GM18858 (cell line): ENCODE measurements around the gene TUBB3.
"Not testable (repeated sequence)": the region's sequence is repeated elsewhere in the genome, so short reads cannot be mapped to it uniquely, and the experiment has no call there.

Source experiments
- ATAC-seq: cut with Tn5 transposase; IDR thresholded peaks from one replicate; pipeline ENCODE4 v1.9.1; 2021; ENCODE audit not compliant: unreplicated experiment

The TUBB3 gene

DNA sequence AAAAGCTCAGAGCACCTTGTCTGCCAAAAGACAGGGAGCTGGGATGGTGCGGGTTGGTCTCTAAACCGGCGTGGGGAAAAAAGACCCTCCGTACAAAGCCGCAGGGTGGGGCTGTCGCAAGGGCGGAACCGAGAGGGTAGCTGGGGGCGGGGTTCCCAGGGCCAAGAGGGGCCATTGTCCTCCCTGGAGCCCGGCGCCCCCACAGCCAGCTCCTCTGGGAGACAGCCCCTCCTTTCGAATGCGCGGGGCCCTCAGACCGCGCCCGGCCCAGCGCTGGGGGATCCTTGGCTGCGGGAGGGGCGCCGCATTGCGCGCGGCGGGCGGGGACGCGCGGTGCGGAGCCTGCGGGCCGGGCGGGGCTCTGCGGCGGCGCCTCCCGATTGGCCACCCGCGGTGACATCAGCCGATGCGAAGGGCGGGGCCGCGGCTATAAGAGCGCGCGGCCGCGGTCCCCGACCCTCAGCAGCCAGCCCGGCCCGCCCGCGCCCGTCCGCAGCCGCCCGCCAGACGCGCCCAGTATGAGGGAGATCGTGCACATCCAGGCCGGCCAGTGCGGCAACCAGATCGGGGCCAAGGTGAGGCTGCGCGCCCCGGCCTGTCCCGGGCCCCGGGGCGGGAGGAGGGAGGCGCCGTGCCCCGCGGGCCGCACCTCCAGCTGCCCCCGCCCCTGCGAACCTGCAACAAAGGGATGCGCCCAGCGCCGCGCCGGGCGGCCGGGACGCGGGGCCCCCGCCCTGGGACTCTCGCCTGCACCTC, at the start of gene TUBB3:
TUBB3 (plus strand) TSS at position 459 of the 756 bp plus-strand sequence; CDS start at position 519, 60 bp downstream.
- no peak for ATAC-seq

DNA sequence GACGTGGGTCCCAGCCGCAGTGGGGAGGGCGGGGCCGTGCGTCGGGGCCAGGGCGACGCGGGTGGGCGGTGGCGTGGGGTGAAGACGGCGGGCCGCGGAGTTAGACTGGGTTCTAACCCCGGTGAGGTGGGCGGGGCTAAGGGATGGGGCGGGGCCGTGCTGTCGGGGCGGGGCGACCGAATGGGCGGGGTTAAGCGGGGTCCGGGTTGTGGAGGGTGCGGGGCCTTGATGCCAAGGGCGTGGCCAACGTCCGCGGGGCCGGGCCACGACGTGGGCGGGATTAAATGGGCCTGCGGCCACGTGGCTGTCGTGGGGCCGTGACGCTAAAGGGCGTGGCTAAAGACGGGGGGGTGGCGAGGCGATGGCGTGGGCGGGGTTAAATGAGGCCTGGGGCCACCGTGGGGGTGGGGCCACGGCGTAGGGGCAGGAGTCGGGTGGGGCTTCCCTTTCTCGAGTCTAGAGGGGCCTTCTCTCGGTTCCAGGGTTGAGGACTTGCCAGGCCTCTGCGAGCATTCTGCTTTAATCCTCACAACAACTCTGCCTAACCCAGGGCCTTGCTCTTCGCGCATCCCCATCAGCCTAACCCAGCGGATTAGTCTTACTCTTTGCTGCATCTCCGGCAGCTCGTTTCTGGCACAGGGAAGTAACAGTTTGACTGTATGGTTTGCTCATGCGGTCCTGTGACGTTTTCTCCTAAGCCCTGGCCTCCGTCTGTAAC, 49.0 kb upstream of the TUBB3 start:
- peak; percentile 40 for ATAC-seq

DNA sequence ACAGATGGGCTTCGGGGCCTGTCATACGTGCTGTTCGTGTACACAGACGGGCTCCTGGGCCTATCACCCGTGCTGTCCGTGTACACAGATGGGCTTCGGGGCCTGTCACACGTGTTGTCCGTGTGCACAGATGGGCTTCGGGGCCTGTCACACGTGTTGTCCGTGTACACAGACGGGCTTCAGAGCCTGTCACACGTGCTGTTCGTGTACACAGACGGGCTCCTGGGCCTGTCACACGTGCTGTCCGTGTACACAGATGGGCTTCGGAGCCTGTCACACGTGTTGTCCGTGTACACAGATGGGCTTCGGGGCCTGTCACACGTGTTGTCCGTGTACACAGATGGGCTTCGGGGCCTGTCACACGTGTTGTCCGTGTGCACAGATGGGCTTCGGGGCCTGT, 44.0 kb upstream of the TUBB3 start:
- not testable (repeated sequence) for ATAC-seq

DNA sequence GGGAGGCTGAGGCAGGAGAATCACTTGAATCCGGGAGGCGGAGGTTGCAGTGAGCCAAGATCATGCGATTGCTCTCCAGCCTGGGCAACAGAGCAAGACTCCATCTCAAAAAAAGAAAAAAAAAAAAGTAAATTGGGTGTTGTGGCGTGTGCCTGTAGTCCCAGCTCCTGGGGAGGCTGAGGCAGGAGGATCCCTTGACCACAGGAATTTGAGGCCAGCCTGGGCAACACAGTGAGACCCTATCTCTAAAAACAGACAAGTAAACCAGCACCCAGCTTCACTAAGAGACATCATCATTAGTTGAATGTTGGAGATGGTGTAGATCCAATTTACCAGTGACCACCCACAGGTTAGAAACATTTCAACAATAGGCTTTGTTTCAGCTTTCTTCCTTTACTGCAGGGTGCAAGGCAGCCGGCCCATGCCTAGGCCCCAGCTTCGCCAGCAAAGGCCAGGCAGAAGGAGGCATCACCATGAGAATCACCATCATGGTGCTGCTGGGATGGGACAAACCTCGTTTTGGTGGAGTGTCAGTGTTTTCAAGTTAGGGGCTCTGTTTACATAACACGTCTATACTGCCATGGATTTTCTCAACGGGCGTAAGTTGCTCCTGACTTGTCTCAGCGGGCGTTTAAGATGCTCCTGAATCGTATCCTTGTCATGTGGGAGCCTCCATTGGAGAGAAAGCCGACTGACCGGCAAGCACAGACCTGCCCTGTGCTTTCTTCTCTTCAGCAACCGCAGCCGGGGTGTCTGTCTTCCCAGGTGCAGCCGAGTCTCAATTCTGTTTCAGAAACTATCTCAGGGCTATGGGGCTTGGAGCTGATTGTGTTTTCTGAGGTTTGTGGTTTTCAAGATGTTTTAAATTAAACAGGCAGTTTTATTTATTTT, 42.4 kb upstream of the TUBB3 start:
- ATAC-seq: no peak

DNA sequence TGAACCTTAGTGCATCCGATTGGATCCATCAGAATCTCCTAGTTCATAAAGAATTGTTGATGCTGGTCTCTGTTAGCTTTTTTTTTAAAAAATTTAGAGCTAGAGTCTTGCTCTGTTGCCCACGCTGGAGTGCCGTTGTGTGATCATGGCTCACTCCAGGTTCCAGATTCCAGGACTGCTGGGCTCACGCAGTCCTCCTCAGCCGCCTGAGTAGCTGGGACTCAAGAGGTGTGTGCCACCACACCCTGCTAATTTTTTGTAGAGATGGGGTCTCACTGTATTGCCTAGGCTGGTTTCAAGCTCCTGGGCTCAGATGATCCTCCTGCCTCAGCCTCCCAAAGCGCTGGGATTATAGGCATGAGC, 41.8 kb upstream of the TUBB3 start:
- ATAC-seq: no peak

DNA sequence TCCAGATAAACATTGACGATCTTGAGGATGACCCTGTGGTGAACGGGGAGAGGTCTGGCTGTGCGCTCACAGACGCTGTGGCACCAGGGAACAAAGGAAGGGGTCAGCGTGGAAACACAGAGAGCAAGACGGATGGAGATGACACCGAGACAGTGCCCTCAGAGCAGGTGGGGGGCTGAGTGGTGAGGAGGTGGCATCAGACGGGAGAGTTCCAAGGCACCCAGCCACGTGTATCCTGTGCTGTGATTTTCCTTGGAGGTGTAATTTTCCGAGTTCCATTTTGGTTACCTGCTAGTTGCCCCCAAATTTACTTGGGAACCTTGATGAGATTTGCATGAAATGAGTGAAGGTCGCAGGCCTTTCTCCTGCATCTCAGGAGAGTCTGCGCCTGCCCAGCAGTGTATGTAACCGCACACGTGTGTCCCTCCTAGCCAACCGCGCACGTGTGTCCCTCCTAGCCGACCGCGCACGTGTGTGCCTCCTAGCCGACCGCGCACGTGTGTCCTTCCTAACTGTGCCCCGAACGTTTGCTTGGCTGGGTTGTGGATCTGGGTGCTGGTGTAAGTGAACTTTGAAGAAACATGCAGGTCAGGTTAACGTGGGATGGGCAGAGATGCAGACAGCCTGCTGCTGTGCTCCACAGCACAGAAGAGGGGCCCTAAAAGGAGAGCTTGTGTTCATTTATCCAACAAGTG, 39.6 kb upstream of the TUBB3 start:
- ATAC-seq: no peak

DNA sequence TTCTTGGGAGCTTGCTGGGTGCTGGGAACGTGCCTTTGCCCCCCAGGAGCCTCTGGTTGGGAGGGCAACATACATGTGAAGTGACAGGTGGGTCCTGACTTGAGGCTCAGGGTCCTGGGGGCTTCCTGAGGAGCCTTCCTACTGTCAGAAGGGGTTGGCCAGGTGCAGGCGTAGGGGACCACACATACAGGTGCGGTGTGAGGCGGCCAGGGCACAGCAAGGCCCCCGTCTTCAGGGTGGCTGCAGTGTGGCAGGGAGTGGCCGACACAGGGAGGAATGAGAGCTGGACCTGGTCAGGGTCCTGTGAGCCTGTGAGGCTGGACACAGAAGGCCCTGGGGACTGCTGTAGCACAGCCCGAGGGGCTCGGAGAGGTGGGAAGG, 39.1 kb upstream of the TUBB3 start:
- no peak for ATAC-seq

DNA sequence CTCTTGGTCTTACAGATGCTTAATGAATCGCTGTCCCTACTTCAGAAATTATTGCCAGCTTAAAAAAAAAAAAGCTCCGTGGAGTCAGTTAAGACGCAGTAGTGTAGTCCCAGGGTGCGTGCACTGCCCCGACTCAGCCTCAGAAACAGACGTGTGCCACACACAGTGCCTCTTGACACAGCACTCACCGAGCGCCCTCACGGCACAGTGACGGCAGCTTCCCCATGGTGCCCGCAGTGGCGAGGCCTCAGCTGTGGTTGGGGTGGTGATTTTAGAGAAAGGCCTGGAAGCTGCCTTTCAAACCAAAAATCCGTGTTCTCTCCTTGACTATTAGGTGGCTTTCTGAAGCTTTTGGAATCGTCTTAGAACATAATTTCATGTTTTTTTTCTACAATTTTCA, 35.9 kb upstream of the TUBB3 start:
- ATAC-seq: no peak

DNA sequence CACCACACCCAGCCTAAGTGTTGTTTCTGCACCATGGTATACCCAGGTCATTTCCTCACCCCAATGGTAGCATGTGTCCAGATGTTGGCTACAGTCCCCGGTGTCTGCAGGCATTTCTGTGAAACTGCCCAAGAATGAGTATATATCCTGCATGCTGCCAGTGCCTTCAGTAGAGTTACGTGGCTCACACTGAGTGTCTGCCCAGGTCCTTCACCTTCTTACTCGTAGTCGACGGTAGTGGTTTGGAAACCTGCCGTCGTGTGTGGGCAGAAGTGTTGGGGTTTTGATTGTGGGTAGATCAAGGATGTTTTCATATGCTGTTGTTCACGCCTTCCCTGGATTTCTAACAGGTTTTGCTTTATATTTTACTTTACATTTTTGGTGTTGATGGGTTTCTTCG, 32.9 kb upstream of the TUBB3 start:
- ATAC-seq: no peak

DNA sequence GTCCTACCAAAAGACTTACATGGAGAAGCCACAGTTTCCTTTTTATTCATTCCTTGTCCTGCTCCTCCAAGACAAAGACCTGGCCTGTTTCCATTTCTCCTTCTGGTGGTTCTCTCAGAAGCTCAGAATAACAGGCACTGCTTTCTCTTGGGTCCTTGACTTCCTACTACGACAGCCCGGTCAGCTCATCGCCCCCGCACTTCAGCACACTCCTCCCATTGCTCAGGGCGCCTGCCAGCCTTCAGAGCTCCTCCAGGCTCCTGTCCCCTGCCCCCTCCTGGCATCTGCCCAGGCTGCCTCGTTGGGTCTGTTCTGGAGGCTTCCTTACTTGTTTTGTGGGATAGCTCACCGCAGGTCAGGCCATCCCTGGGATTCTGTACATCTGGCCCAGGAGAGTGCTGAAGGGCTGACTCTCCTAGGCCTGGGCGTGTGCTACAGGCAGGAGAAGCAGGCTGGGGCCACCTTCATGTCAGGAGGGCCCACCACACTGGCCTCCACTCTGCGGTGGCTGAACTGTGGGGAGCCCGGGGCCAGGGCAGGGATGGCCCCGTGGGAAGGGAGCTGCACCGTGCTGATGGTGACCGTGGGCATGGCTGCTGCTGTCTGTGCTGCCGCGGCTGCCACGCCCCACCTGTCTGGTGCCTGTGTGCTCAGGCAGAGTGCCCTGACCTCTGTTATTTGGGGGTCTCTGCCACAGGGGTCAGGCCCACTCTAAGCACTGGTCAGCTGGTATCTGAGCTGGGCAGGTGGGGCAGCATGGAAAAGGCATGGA, 32.1 kb upstream of the TUBB3 start:
- ATAC-seq: no peak

DNA sequence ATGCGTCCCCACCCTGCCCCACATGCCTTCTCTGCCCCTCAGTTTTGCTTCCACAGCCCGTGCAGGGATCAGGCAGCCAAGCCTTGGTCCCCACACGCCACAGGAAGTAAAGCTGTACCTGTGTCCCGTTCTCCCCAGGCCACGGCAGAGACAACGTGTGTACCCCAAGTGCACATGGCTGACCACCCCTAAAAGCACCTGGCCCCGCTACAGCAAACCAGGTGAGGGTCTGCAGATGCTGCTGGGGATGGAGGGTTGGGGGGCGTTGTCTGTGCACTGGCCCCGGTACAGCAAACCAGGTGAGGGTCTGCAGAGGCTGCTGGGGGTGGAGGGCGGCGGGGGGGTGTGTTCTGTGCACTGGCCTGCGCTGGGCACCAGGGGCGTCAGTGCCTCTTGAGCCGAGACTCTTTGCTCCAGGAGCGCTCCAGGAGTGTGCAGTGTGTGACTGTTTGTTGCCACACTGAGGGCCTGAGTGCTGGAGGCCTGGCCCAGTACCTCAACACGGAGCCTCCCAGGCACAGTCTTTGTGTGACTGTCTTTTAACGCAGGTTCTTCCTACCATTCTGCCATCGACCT, 31.0 kb upstream of the TUBB3 start:
- no peak for ATAC-seq

DNA sequence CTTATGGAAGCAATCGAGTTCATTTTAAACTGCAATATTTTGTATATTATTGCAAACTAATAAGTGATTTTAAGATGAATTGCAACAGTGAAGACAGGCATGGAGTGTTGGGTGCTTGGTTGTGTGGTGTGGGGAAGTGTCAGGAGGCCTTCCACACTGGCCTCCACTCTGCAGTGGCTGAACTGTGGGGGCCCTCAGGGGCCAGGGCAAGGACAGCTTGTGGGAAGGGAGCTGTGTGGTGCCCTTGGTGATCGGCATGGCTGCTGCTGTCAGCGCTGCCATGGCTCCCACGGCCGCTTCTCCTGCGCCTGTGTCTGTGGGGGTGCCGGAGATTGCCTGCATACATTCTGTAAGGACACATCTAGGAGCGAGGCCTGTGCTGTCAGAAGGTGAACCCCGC, 30.5 kb upstream of the TUBB3 start:
- no peak for ATAC-seq

DNA sequence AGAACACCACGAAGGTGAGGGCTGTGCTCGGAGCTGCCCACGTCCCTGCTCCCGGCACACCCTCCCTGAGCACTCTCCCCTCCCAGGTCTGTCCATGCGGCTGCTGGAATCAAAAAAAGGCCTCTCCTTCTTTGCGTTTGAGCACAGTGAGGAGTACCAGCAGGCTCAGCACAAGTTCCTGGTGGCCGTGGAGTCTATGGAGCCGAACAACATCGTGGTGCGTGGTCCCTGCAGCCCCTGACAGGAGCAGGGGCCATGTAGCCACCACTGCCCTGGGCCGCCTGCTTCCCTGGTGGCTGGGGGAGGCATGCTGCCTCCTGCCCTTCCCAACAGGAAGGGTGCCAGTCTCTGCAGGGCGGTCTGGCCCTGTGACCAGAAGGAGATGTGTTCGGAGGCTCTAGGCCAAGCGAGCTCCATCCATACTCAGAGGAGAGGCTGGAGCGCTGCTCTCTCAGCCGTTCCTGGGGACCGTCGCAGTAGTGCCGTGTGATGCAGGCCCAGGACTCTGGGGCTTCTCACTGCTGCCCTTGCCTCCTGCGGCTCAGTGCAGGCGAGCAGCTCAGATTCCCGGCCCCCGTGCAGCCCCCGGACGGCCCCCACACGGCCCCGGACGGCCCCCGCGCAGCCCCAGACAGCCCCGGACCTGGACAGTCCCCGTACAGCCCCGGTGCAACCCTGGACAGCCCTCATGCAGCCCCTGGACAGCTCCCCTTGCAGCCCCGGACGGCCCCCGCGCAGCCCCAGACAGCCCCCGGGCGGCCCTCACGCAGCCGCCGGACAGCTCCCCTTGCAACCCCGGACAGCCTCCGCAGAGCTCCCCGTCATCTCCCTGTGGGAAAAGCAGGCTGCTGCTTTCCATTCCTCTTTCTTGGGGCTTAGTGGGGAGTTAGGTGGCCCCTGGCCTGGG, 29.2 kb upstream of the TUBB3 start:
- ATAC-seq: no peak

DNA sequence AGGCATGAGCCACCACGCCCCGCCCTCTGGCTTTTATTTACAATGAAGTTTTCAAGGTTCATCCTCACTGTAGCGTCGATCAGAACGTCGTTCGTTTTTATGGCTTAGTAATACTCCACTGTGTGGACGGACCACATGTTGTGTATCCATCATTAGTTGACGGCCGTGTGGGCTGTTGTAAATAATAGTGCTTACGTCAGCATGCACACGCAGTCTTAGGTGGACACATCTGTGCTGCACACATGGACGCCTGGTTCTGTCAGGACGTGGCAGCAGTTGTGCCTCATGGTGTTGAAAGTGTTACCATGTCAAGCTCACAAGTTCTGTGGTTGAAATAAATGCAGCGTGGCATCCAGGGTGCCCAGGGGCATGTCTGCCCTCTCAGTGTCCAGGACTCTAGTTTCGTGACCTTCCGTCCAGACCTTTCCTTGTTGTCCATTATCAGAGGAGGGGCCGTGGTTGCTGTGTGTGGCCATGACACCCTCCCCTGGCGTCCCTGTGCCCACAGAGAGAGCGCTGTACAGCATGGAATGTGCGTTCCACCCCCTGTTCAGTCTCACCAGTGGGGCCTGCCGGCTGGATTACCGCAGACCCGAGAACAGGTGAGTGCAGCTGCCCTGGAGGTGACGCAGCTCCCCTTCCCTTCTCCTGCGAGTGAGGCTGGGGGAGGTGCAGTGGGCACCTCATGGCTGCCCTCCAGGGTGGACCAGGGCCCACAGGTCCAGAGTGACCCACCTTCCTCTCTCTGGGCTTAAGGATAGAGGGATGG, 27.5 kb upstream of the TUBB3 start:
- no peak for ATAC-seq

DNA sequence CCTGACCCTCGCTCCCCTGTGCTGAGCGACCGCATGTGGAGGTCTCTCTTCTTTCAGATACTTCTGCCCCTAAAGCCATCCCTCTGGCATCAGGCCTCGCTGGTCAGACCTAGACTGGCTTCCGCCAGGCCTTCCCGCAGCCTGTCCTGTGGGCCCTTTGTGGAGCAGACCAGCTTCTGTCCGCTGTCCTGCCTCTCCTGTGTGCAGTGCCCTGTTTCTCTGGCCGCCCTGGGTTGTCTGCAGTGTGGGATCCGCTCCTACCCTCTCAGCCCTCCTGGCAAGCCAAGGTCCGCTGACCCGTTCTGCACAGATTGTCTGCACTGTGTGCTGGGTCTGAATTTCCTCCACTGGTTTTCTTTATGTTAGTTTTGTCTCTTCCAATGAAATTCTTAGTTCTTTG, 25.9 kb upstream of the TUBB3 start:
- ATAC-seq: no peak

DNA sequence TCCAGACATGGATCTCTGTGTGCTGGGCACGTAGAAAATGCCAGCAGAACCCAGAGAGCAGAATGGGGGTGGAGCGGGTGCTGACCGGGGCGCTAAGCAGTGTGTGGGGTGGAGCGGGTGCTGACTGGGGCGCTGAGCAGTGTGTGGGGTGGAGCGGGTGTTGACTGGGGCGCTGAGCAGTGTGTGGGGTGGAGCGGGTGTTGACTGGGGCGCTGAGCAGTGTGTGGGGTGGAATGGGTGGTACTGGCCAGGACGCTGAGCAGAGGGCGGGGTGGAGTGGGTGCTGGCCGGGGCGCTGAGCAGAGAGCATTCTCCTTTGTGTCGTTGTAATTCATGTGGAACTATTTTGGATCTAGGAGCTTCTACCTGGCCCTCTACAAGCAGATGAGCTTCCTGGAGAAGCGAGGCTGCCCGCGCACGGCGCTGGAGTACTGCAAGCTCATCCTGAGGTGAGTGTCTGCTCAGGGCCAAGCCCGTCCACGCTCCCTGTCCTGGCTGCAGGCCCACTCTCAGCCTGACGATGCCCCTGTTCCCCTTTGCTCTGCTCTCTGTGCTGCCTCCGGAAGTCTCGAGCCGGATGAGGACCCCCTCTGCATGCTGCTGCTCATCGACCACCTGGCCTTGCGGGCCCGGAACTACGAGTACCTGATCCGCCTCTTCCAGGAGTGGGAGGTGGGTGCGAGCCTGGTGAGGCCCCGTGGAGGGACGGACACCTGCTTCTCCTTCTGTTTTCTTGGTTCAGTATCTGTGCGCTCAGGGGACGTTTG, 24.8 kb upstream of the TUBB3 start:
- ATAC-seq: no peak

DNA sequence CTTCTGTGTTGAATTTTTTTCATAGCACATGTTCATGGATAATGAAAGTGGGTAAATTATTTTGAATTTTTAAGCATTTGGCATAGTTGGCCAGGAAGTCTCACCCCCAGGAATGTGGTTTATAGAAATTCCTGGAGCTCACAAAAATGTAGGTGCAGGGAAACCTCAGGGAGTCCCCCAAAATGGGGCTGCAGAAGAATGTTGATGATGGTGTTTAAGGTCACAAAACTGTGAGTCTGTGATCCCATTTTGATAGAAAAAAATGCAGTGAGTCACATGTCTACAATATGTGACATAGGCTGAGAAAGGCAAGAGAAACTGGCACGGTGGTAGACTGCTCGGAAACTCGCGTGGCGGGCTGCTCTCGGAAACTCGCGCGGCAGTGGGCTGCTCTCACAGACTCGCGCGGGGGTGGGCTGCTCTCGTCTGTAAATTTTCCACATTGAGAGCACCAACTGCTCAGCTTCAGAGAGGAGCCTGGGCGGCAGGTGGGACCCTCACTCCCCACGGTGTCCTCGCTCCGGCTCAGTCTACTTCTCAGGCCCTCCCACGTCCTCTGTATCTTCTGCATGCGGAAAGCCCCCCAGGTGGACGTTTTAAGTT, 23.2 kb upstream of the TUBB3 start:
- no peak for ATAC-seq
